Stimulated activated naive CD8-positive, alpha-beta T cell treated with anti-CD3 and anti-CD28 coated beads, Interleukin-15, amount 100 ng/mL, for 72 hours (primary cell): ENCODE measurements around the gene ZCCHC24.
A peak's percentile ranks its signal among the peaks of the same experiment; 100 is the strongest.

Experiments
- ATAC-seq: fragments of 150-1000 bp; cut with Tn5 transposase; 2 replicates; pipeline ENCODE4 v1.10.0; 2021; ENCODE audit warnings: mild to moderate bottlenecking, moderate library complexity
- DNase-seq, 2 donors: peaks; one replicate each; pipeline ENCODE4 v3.0.0; 2021 to 2022
- H3K27ac Mint-ChIP-seq, 2 donors: one replicate each; pipeline ENCODE4 v1.8.0; 2022; ENCODE audit warnings: mild to moderate bottlenecking in 2 of 2, mixed read lengths in 2 of 2, moderate library complexity in 2 of 2
- H3K27me3 Mint-ChIP-seq: one replicate; pipeline ENCODE4 v1.8.0; 2022; ENCODE audit warnings: mixed read lengths
- H3K4me1 Mint-ChIP-seq: one replicate; pipeline ENCODE4 v1.8.0; 2022; ENCODE audit warnings: mild to moderate bottlenecking, mixed read lengths
- H3K4me3 Mint-ChIP-seq, 2 donors: one replicate each; pipeline ENCODE4 v1.8.0; 2022; ENCODE audit warnings: mild to moderate bottlenecking in 2 of 2, mixed read lengths in 2 of 2, moderate library complexity in 1 of 2
- H3K9me3 Mint-ChIP-seq, 2 donors: one replicate each; pipeline ENCODE4 v1.8.0; 2022; ENCODE audit warnings: mixed read lengths in 2 of 2

The ZCCHC24 gene

DNA sequence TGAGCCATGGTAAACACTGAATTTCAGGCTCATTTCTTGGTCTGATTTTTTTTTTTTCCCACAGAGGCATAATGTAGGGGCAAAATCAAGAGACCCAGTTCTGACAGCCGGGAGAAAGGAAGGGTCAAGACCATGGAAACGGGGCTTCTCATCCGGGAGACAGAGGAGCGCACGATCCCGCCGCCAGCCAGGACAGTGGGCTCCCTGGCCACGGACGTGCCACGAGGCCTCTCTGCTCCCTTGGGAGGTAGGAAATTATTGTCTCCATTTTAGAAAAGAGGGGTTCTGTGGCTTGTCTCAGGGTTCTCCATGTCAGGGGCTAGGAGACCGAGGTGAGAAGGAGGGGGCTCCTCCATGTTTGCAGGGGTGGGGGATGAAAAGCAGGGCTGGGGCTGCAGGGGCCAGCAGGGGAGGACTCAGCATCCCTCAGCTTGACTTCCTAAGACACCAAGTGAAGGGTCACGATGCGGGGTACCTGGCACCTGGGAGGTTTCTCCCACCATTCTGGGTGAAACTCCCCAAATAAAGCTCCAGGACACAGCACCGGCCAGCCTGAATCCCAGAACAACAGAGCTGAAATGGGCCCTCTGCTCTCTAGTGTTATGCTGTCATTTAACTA, 60.5 kb downstream of the ZCCHC24 start:
- no peak for ATAC-seq
- Mint-ChIP-seq H3K4me1 (peaks cover 11% of the 10 kb centered on the region), H3K27me3 (no peaks in the 10 kb centered on the region), H3K9me3 (no peaks in the 10 kb centered on the region), H3K27ac (peak overlapping the region in 1 of 2 donors; percentile 61), H3K4me3 (no peak overlapping the region)
- DNase-seq: peak in 1 of 2 donors; percentile 3

DNA sequence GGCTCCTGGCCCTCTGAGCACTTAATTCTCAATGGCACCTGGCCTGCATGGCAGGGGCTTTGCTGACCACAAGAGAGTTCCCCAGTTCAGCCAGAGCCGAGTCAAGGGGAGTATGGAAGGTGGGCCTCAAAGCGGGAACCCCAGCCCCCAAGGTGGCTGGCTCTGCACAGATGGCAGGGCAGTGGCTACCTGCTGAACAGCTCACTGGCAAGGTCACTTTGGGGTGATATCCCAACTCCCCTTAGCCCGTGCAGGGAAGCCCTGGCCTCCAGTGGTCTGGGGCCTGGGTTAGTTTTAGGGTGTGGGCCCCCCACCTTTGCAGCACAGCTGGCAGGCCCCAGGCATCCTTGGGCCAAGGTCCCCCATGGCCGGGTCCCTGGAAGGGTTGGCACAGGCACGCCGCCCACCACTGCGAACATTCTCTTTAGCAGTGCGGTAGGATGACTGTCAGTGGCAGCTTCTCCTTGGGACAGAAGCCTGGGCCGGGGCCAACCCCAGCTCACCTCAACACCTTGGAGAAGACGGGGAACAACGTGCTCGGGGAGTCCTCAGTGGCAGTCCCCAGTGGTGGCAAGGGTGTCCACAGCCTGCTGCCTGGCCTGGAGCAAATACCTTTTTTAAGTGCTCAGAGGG, 61.3 kb downstream of the ZCCHC24 start:
- Mint-ChIP-seq H3K4me3 (no peak overlapping the region), H3K27me3 (no peaks in the 10 kb centered on the region), H3K27ac (no peak overlapping the region), H3K4me1 (peaks cover 8% of the 10 kb centered on the region), H3K9me3 (no peaks in the 10 kb centered on the region)
- peak in 1 of 2 donors; percentile 5 for DNase-seq
- no peak for ATAC-seq

DNA sequence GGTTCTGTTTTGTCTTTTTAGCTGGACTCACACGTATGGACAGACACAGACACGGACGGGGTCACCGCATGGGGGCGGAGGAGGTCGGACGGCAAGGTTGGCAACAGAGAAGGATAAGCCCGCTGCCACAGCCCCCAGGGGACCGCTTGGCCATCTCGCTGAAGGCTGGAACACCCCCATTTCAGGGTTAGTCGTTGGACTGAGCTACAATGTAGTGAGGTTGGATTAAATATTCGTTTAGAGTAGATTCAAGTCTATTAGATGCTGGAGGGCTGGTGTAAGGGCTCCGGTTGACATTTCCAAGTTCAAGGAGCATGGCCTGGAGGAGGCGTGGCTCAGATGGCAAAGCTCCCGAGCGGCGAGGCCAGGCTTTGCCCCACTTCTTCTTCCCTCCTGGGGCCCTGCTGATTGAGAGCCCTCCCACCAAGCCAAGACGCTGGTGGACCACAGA, 62.9 kb downstream of the ZCCHC24 start:
- DNase-seq (peak in 1 of 2 donors; percentile 7), ATAC-seq (no peak)
- Mint-ChIP-seq H3K4me1 (no peaks in the 10 kb centered on the region), H3K27me3 (no peaks in the 10 kb centered on the region), H3K4me3 (no peak overlapping the region), H3K9me3 (no peaks in the 10 kb centered on the region), H3K27ac (peak overlapping the region in 1 of 2 donors; percentile 41)

DNA sequence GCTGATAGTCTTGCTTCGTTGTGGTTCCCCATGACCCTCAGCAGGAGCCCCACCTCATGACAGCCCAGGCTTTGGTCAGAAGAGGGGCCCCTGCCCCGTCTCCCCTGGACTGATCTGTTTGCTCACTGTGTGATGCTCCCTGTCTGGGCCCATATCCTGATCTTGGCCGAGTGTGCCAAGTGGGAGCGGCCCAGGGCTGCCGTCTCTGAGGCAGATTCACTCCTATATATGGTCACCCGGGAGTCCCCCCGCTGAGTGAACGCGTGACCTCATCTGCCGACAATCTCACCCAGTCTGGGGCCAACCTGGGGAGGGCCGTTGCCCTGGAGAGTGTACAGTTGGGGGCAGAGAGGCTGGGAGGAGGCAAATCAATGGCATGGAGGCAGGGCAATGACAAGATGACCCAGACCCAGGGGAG, 63.6 kb downstream of the ZCCHC24 start:
- Mint-ChIP-seq H3K4me1 (no peaks in the 10 kb centered on the region), H3K9me3 (no peaks in the 10 kb centered on the region), H3K27me3 (no peaks in the 10 kb centered on the region), H3K4me3 (no peak overlapping the region), H3K27ac (no peak overlapping the region)
- no peak for ATAC-seq
- DNase-seq: peak in 1 of 2 donors; percentile 9

DNA sequence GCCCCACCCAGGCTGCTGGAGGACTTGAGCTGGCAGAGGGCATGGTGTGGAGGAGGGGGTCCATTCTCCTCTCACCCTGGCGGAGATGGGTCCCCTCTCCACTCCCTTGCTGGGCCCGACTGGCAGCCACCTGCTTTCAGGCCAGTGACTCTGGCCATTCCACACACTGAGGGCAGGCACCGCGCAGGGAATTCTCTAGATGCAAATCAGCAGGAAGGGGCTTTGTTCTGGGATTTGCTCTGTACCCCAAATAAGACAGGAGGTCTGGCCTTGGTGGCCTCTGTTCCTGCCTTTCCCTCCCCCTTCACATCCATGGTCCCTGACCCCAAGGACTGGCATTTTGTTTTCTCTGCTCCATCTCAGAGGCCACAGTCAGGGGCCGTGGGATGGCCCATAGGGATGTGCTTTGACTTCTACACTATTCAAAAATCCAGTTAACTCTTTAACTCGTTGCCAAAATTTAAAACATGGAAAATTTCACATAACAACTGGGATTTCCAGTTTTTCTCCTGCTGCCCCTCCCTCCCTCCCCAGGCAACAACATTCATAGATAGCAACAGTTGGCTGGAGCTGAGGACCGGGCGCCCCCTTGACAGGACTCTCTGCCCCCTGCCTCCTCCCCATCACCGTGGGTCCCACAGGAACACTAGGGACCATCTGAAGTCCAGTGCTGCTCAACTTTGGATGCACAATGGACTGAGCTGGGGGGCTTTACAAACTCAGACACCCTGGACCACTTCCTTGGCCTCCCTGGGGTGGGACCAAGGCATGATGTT, 64.3 kb downstream of the ZCCHC24 start:
- DNase-seq (peak in 1 of 2 donors; percentile 8), ATAC-seq (no peak)
- Mint-ChIP-seq H3K4me3 (no peak overlapping the region), H3K9me3 (no peaks in the 10 kb centered on the region), H3K27ac (no peak overlapping the region), H3K4me1 (no peaks in the 10 kb centered on the region), H3K27me3 (no peaks in the 10 kb centered on the region)

DNA sequence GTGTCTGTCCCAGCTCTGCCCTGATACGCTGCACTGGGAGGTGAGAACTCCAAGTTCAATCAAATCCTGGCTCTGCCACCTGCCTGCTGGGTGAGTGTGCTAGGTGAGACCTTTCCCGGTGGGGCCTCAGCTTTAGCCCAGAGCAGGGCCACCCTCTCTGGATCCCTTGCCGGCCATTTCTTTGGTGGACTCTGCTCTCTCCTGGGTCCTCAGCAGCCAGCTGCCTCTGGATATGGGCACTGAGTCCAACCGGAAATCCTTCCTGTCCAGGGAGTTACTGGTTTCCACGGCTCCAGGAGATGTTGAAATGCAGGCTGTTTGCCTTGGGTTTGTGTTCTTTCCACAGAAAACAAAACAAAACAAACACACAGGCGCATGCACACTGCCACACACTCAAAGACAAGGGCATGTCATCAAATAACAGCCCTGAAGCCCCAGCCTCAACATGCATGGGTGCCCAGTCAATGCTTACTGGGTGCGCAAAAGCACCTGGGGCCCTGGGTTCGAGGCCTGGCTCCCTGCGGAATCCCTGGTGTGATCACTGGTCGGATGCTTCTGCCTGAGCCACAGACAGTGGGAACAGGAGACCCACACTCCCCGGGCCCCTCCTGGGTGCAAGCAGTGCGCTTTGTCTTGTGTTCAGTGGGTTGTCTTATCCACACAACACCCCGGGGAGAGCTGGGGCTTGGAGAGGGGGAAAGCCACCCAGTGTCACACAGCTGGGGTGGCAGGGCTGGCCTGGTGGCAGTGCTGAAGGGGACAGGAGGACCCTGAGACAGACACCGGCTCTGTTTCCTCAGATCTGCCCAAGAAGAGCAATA, 65.1 kb downstream of the ZCCHC24 start:
- no peak overlapping the region for H3K27ac Mint-ChIP-seq
- H3K4me3 Mint-ChIP-seq: no peak overlapping the region
- DNase-seq: no peak
- no peaks in the 10 kb centered on the region for H3K27me3 Mint-ChIP-seq
- no peaks in the 10 kb centered on the region for H3K9me3 Mint-ChIP-seq
- no peaks in the 10 kb centered on the region for H3K4me1 Mint-ChIP-seq
- no peak for ATAC-seq

DNA sequence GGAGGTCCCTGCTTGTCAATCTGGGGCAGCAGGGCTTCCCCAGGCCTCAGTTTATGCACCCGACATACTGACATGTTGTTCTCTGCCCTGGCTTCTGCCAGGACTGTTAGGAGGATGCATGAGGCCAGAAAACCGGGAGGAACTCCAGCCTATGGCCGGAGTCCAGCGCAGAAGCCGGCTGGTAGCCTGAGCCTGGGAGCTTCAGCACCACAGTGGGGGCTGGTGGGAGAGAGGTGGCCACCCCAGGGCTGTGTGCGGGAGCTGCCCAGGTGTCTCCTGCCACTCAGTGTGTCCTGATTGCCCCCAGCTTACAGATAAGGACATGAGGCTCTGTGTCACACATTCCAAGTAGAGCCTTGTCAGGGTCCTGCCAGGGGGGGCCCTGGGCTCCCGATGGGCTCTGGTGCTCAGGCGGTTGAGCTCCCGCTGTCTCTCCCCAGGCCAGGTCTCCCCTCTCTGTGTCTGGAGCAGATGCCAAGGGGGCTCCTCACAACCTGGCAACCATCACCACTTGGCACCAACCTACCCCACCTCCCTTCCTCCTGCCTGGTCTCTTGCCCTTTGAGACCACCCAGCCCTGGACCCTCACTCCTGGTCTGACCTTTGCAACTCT, 65.8 kb downstream of the ZCCHC24 start:
- no peak for DNase-seq
- peaks cover 3% of the 10 kb centered on the region for H3K4me1 Mint-ChIP-seq
- H3K27me3 Mint-ChIP-seq: peaks cover 4% of the 10 kb centered on the region
- no peak overlapping the region for H3K4me3 Mint-ChIP-seq
- peak; percentile 10 for ATAC-seq
- H3K9me3 Mint-ChIP-seq: no peaks in the 10 kb centered on the region
- no peak overlapping the region for H3K27ac Mint-ChIP-seq

DNA sequence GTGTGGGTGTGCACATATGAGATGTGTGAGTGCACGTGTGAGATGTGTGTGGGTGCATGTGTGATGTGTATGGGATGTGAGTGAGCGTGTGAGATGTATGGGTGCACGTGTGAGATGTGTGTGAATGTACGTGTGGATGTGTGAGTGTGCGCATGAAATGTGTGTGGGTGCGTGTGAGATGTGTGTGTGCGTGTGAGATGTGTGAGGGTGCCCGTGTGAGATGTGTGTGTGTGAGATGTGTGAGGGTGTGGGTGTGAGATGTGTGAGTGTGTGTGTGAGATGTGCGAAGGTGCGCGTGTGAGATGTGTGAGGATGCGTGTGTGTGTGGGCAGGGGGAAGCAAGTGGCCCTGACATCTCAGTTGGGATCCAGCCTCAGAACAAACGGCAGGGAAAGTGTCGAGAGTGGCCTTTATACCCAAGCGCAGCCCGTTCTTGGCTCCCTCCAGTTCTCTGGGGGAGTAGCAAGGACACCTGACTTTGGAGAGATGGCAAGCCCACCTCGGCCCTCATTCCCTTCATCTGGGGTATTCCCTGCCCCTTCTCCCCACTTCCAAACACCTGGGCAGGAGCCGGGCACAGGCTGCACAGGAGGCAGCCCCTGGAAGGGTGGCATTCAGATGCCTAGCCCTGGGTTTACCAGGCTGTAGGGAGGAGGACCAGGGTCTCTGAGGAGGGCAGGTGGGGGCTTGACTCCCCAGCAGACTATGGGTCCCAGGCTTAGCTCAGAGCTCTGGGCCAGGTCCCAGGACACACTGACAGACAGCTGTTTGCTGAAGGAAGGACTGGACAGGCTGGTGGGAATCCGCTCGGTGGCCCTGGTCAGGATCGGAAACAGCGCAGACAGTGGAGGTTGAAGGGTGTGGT, 66.5 kb downstream of the ZCCHC24 start:
- H3K9me3 Mint-ChIP-seq: no peaks in the 10 kb centered on the region
- ATAC-seq: no peak
- H3K4me3 Mint-ChIP-seq: no peak overlapping the region
- peaks cover 5% of the 10 kb centered on the region for H3K27me3 Mint-ChIP-seq
- peak in 1 of 2 donors; percentile 3 for DNase-seq
- H3K4me1 Mint-ChIP-seq: peaks cover 5% of the 10 kb centered on the region
- H3K27ac Mint-ChIP-seq: no peak overlapping the region

DNA sequence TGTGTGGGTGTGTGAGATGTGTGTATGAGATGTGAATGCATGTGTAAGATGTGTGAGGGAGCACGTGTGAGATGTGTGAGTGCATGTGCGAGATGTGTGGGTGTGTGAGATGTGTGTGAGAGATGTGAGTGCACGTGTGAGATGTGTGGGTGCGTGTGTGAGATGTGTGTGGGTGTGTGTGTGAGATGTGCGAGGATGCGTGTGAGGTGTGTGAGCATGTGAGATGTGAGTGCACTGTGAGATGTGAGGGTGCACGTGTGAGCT, 67.1 kb downstream of the ZCCHC24 start:
- ATAC-seq: no peak
- peaks cover 5% of the 10 kb centered on the region for H3K4me1 Mint-ChIP-seq

DNA sequence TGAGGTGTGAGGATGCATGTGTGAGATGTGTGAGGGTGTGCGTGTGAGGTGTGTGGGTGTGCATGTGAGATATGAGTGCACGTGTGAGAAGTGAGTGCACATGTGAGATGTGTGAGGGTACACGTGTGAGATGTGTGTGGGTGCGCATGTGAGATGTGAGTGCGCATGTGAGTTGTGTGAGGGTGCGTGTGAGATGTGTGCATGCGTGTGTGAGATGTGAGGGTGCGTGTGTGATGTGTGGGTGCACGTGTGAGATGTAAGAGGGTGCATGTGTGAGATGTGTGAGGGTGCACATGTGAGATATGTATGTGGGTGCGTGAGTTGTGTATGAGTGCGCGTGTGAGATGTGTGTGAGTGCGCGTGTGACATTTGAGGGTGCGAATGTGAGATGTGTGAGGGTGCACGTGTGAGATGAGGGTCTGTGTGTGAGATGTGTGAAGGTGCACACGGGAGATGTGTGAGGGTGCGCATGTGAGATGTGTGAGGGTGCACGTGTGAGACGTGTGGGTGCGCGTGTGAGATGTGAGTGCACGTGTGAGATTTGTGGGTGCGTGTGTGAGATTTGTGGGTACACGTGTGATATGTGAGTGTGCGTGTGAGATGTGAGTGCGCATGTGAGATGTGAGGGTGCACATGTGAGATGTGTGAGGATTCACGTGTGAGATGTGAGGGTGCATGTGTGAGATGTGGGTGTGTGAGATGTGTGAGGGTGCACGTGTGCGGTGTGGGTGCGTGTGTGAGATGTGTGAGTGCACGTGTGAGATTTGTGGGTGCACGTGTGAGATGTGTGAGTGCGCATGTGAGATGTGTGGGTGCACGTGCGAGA, 67.7 kb downstream of the ZCCHC24 start:
- DNase-seq (peak in 1 of 2 donors; percentile 3), ATAC-seq (no peak)
- peaks cover 5% of the 10 kb centered on the region for H3K4me1 Mint-ChIP-seq
- H3K27me3 Mint-ChIP-seq: peaks cover 5% of the 10 kb centered on the region
- no peaks in the 10 kb centered on the region for H3K9me3 Mint-ChIP-seq
- no peak overlapping the region for H3K4me3 Mint-ChIP-seq
- H3K27ac Mint-ChIP-seq: no peak overlapping the region

More for the DNA sequence above, 67.1 kb downstream of the ZCCHC24 start:
- no peak overlapping the region for H3K27ac Mint-ChIP-seq
- no peaks in the 10 kb centered on the region for H3K9me3 Mint-ChIP-seq
- DNase-seq: no peak
- H3K4me3 Mint-ChIP-seq: no peak overlapping the region
- peaks cover 5% of the 10 kb centered on the region for H3K27me3 Mint-ChIP-seq

DNA sequence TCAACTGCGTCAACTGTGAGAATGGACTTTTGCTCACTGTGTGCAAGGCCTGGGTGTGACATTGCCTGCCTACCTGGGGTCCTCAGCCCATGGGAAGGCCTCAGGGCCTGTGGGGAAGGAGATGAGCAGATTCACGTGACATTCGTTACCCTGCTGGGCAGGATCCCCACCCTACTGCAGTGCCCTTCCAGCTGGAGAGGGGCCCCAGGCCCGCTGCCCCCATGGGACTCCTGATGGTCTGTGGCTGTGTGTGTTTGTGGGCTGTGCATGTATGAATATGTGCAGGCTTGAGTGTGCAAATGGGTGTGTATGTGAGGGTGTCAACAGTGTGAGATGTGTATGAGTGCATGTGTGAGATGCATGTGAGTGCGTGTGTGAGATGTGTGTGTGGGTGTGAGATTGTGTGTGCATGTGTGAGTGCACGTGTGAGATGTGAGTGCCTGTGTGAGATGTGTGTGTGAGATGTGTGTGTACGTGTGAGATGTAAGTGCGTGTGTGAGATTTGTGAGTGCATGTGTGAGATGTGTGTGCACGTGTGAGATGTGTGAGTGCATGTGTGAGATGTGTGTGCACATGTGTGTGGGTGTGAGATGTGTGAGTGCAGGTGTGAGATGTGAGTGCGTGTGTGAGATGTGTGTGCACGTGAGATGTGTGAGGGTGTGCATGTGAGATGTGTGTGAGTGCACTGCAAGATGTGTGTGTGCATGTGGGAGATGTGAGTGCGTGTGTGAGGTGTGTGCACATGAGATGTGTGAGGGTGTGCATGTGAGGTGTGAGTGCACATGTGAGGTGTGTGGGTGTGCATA, 68.5 kb downstream of the ZCCHC24 start:
- no peak overlapping the region for H3K27ac Mint-ChIP-seq
- peaks cover 5% of the 10 kb centered on the region for H3K4me1 Mint-ChIP-seq
- H3K4me3 Mint-ChIP-seq: no peak overlapping the region

DNA sequence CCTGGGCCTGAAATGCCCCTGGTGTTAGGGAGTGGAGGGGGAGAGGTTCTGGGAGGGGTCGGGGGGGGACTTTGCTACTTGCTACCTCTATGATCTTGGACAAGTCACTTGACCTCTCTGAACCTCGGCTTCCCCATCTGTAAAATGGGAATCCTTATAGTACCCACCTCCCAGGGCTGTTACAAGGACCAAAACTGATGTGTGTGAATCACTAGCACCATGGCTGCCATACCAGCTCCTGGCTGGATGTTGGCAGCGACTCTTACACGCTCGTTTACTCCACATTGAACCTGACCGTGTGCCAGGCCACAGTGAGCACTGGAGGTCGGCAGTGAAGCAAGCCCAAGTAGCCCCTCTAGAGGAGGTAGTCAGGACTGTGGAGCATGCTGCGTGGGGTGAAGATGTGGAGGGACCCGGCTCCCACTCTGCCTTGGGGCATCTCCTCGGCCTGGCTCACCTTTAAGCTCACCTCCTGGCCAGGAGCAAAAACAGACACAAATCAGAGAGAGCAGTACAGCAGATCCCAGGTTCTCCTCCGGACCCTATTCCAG, 69.3 kb downstream of the ZCCHC24 start:
- no peak overlapping the region for H3K27ac Mint-ChIP-seq
- peaks cover 5% of the 10 kb centered on the region for H3K27me3 Mint-ChIP-seq
- H3K4me1 Mint-ChIP-seq: peaks cover 5% of the 10 kb centered on the region
- H3K4me3 Mint-ChIP-seq: no peak overlapping the region
- no peaks in the 10 kb centered on the region for H3K9me3 Mint-ChIP-seq
- DNase-seq (peak in 1 of 2 donors; percentile 4), ATAC-seq (no peak)

More for the DNA sequence above, 68.5 kb downstream of the ZCCHC24 start:
- Mint-ChIP-seq H3K27me3 (peaks cover 5% of the 10 kb centered on the region), H3K9me3 (no peaks in the 10 kb centered on the region)
- peak in 1 of 2 donors; percentile 4 for DNase-seq
- no peak for ATAC-seq
